Hindlimb muscle (tissue), 1 donor: ENCODE results near the gene SIPA1L3. TPM values are rescaled to one million over a fixed set of nuclear protein-coding genes. Genes with fewer than 3 reads are reported as not detected.

Source experiments
- DNase-seq: peaks from one replicate; pipeline ENCODE4 v3.0.0-alpha.2; 2013
- polyA plus RNA-seq: library from polyadenylated mRNA; unstranded; fragments of 120-200 nt; gene quantifications from one replicate; pipeline ENCODE4 v1.2.1, GENCODE V29; 2013; ENCODE audit not compliant: insufficient read length

The SIPA1L3 gene
- polyA plus RNA-seq, 1 donor: 8.8 TPM

- DNase-seq: peak; percentile 74
Observed at GRCh38 chr19:37999309-38000213, 92.6 kb downstream of the SIPA1L3 start.

DNA sequence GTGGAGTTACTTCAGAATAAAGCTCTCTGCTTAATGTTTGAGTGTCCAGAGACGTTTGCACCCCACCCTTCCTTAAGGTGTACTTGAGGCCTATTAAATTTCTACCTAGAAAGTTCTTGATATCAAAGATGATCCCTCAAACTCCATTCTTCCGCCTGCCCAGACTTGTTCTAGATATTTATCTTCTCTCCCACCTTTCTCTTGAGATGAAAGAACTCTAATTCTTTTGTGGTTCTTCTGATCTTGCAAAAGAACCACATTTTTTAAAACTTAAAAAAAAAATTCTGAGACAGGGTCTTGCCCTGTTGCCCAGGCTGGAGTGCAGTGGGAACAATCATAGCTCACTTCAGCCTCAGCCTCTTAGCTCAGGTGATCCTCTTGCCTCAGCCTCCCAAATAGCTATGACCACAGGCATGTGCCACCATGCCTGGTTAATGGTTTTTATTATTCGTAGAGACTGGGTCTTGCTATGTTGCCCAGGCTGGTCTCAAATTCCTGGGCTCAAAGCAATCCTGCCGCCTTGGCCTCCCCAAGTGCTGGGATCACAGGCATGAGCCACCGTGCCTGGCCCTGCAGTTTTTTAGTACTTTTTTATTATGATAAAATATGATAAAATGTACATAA, 94.3 kb downstream of the SIPA1L3 start:
- DNase-seq: no peak

- DNase-seq: peak; percentile 75
Observed at GRCh38 chr19:38003438-38004185, 96.6 kb downstream of the SIPA1L3 start.

GRCh38 chr19:38004186-38004520, 97.1 kb downstream of the SIPA1L3 start:
- no peak for DNase-seq

- DNase-seq: peak; percentile 90
Observed at GRCh38 chr19:38004521-38005223, 97.7 kb downstream of the SIPA1L3 start.

- DNase-seq: no peak
Observed at GRCh38 chr19:38005224-38005614, 98.2 kb downstream of the SIPA1L3 start.

- no peak for DNase-seq
Observed at GRCh38 chr19:38006361-38007045, 99.5 kb downstream of the SIPA1L3 start.

DNA sequence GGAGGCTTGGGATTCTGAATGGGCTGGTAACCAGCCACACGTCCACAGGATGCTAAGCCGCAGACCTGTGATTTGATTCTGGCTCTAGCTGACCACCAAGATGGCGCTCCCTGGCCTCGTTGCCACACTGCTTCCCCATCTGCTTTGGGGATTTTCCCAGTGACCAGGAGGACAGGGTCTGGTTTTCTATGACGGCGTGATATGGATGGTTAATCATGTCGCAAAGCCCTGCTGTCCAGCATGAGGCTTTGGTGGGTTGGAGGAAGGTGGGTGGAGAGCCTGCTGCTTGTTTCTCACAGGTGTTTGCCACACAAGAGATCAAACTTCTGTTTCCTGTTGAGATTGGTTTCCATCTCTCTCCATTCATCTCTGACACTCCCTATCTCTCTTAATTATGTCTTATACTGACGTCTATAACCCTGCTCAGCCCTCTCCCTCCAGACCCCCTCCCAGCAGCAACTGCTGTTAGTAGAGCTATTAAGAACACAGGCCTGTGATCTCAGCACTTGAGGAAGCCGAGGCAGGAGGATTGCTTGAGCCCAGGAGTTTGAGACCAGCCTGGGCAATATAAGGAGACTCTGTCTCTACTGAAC, 102.7 kb downstream of the SIPA1L3 start:
- DNase-seq: no peak

GRCh38 chr19:38011426-38011825, 104.4 kb downstream of the SIPA1L3 start:
- DNase-seq: no peak

DNA sequence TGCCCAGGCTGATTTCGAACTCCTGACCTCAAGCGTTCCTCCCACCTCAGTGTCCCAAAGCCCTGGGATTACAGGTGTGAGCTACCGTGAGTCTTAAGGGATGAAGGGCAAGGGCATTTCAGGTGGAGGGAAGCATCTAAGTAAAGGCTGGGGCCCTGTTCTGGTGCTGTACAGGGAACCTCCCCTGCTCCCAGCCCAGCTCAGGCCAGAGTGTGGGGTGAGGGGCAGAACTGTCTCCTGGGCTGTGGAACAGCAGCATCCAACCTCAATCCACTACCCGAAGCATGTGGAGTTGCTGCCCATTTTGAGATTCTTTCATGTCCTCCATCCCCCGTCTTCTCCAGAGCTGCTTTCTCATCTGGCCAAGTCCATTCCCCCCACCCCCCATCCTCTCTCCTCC, 105.3 kb downstream of the SIPA1L3 start:
- no peak for DNase-seq

- no peak for DNase-seq
Observed at GRCh38 chr19:38012944-38013343, 105.9 kb downstream of the SIPA1L3 start.

DNA sequence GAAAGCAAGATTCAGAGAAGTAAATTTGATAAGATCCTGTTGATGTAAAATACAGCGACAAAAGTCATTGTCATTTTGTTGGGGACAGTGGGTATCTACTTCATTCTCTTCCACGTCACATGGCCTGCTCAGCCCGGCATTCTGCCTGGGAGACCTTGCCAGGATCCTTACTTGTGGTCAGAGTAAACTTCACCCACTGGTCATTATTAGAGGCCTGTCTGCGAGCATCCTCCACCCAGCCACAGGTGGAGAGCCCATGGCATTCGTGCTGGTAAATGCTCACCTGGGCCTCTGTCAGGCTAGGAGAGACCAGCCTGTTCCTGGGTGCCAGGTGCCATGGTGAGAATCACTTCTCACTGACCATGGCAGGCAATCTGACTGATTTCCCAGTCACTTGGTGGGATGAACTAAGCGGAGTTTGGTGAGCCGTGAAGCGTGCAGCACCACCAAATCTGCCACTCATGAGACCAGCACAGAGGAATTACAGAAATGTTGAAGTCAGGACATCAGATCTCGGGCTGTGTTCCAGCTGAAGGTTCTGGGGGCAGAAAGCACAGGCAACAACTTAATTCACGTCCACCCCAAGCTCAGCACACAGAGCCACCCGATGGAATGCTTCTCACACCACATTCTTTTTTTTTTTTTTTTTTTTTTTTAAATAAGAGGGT, 107.0 kb downstream of the SIPA1L3 start:
- no peak for DNase-seq

- no peak for DNase-seq
Observed at GRCh38 chr19:38015216-38015615, 108.2 kb downstream of the SIPA1L3 start.

DNA sequence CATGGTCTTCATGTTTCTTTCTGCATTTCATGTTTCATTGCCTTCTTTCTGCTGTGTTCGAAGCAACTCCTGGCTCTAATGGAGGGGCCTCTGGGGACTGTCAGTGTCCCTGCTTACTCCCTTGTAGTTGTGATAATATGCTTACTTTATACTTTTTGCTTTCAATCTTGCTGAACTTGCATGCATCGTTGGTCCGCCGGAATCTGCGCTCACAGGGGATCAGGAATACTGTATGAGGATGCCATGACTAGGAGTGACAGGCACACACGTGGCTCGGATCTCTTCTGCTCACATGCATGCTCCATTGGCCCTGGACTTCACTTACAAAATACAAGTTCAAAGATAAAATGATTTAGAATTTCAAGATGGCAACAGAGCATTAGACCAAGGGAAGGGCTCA, 108.8 kb downstream of the SIPA1L3 start:
- no peak for DNase-seq

- DNase-seq: no peak
Observed at GRCh38 chr19:38017401-38018151, 110.6 kb downstream of the SIPA1L3 start.

DNA sequence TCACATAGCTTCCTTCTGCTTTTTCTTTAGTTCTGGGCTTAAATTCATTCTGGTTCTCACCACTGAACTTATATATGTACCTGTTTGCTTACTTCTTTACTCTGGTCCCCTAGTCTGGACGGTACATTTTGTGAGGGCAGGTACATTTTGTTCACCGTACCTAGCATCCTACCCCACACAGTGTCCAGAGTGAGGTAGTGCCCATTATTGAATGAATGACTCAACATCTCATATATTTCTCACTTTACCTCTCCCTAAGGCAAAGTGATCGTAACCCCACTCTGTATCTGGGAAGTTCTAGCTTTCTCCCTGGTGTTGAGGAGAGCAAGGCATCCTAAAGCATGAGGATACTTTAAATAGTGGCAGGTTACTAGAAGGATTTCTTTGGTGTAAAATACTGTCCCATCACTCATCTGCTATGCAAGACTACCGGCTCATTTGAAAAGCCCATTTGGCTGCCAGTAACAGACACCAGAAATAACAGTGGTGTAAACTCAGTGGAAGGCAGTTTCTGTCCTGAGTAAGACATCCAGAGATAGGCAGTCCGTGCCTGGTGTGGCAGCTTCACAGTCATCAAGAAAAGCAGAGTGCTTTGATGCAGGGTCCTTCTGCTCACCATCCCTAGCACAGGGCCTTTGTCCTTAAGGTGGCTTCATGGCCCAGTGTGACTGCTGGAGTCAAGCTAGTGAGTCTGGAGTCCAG, 111.8 kb downstream of the SIPA1L3 start:
- DNase-seq: no peak

DNA sequence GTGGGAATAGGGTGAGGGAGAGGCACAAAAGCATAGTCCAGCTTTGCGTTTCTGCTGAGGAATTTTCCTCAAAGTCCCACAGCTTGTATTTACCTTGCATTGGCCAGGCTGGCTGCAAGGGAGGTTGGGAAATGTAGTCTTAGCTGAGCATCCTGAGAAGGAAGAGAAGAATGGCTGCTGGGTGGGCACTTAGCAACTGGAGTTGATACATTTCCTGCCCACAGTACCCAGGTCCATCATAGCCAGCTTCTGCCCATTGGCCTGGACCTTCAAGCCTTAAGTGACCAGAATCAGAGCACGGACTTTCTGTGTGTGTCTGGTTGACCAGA, 112.4 kb downstream of the SIPA1L3 start:
- DNase-seq: no peak

DNA sequence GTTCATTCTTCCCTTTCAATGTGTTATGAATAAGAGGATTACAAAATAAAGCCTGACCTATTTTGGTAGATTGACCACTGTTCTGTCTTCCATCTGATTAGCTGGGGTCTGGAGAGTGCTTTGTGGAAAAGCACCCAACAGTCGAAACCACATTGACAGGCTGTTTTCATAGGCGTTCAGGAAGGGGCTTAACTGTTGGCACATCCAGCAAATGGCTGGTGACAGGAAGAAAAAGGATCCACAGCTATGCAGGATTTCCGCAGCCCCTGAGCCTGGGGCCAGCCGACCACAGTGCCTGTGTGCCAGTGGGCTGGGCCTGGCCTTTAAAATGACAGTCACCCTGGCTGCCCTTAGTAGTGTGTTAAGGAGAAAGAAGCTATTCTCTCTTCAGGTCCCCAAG, 113.3 kb downstream of the SIPA1L3 start:
- DNase-seq: no peak

DNA sequence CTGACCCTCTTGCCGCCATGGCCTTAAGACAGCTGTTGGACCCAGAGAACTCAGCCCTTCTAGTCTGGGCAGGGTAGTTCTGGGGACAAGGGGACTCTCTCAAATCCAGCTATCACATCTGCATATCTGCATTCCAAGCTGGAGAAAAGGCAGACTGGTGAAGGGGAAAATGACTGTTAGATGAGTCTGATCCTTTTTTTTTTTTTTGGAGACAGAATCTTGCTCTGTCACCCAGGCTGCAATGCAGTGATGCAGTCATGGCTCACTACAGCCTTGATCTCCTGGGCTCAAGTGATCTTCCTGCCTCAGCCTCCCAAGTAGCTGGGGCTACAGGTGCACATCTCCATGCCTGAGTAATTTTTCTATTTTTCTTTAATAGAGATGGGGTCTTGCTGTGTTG, 114.3 kb downstream of the SIPA1L3 start:
- DNase-seq: no peak
